ENCODE measurements around the gene GBX1. TPM values are rescaled to one million over a fixed set of nuclear protein-coding genes. Genes with fewer than 3 reads are reported as not detected.

GBX1 gene
- total and polyA plus RNA-seq, 2 of the 4 experiments (the other 2 are of a cell fraction), result not detected

GRCh38 chr7:151135866-151136843 is 31.3 kb downstream of the GBX1 start:
- WGBS, 2 experiments (ENCODE audit: extremely low coverage in 2 of 2, insufficient read length in 1 of 2), result 91% methylated on average over 16 of the region's 33 CpGs; no CpG with 5 or more reads in 1 of the 2 experiments
- Histone ChIP-seq H4K91ac (ENCODE audit: insufficient read depth, low read depth, low read length) (no peak overlapping the region), H3K9me3 (ENCODE audit: control insufficient read depth, insufficient read depth, low read length) (no peaks in the 10 kb centered on the region), H3K4ac (ENCODE audit: low read depth, low read length) (no peak overlapping the region), H2BK5ac (ENCODE audit: low read depth, low read length, poor library complexity, severe bottlenecking) (no peak overlapping the region), H3K23ac (ENCODE audit: low read depth, low read length) (no peak overlapping the region), H3K18ac (ENCODE audit: low read depth, low read length) (no peak overlapping the region), H4K5ac (ENCODE audit: low read depth, low read length) (no peak overlapping the region), H3K4me3 (ENCODE audit: insufficient read depth, low read depth, low read length) (no peak overlapping the region), H2BK20ac (ENCODE audit: low read depth, low read length) (no peak overlapping the region), H3K4me1 (ENCODE audit: control insufficient read depth, insufficient read depth, low read length) (no peaks in the 10 kb centered on the region), H3K79me1 (ENCODE audit: low read depth in 1 of 2, low read length in 2 of 2) (peaks cover 0 to 4% of the 10 kb centered on the region in 2 experiments; a peak in 2 of 4 replicates), H3K14ac (replicated peaks; ENCODE audit: low read depth, low read length) (no peak overlapping the region), H3K9ac (ENCODE audit: low read depth, low read length) (no peak overlapping the region), H2BK15ac (ENCODE audit: low read depth, low read length) (no peak overlapping the region), H2BK120ac (ENCODE audit: low read depth, low read length) (no peak overlapping the region), H3K9me1 (ENCODE audit: insufficient read depth, low read length) (no peaks in the 10 kb centered on the region; the same call in 1 of the 2 replicates), H2AK5ac (ENCODE audit: low read depth, low read length) (no peak overlapping the region), H3K27ac (ENCODE audit: insufficient read depth, low read length) (no peak overlapping the region), H4K8ac (ENCODE audit: low read depth in 2 of 2, low read length in 2 of 2) (no peak overlapping the region), H3K27me3 (ENCODE audit: control insufficient read depth, insufficient read depth, low read length) (no peaks in the 10 kb centered on the region), H2AFZ (replicated peaks; ENCODE audit: low read length, poor library complexity) (no peak overlapping the region), H3K56ac (ENCODE audit: extremely low read depth, insufficient read depth, low read length) (no peak overlapping the region), H4K20me1 (ENCODE audit: insufficient read depth, low read length) (peaks cover 3% of the 10 kb centered on the region; the same call in 1 of the 2 replicates), H3K4me2 (ENCODE audit: low read depth, low read length) (no peak overlapping the region), H3K36me3 (ENCODE audit: control insufficient read depth, insufficient read depth, low read length) (peaks cover 77% of the 10 kb centered on the region), H2AK9ac (replicated peaks; ENCODE audit: low read depth, low read length, poor library complexity) (no peak overlapping the region)
- DNase-seq (no peak), ATAC-seq (ENCODE audit: low read depth) (no peak)
- in situ Hi-C loops (cut with MboI; ENCODE audit: low sequenced_read_pairs) (no loop called here), intact Hi-C loops (cut with micrococcal nuclease) (no loop called here), dilution Hi-C loops (cut with HindIII; ENCODE audit: low sequenced_read_pairs, unreplicated experiment) (no loop called here)
- CTCF ChIA-PET, result interaction anchor here (0.5 kb wide), 1 partner anchor 27 kb away, joined by 3 read pairs; no protein-coding TSS in a partner anchor
- POLR2A ChIA-PET (ENCODE audit: unreplicated experiment), result no interaction called here
- no TSS peak for BruUV-seq (replicated peaks)
- TF ChIP-seq SMC3 (IDR thresholded peaks at IDR 0.05; ENCODE audit: low read depth, low read length) (no peak), NFE2L2 (IDR thresholded peaks at IDR 0.05; ENCODE audit: low read depth, low read length) (no peak), RAD21 (IDR thresholded peaks at IDR 0.05; ENCODE audit: low read length) (no peak), RFX5 (IDR thresholded peaks at IDR 0.05; ENCODE audit: low read depth, low read length) (no peak), CEBPB (IDR thresholded peaks at IDR 0.05; ENCODE audit: low read depth, low read length) (no peak), MXI1 (IDR thresholded peaks at IDR 0.05; ENCODE audit: borderline replicate concordance, low read depth, low read length) (no peak), MAZ (IDR thresholded peaks at IDR 0.05; ENCODE audit: borderline replicate concordance, low read depth, low read length) (no peak), MAFK (IDR thresholded peaks at IDR 0.05; ENCODE audit: low read depth, low read length) (no peak), CTCF (conservative IDR thresholded peaks at IDR 0.05; ENCODE audit: low read depth, low read length) (no peak), CHD1 (IDR thresholded peaks at IDR 0.05; ENCODE audit: low read depth, low read length) (no peak), ELK1 (IDR thresholded peaks at IDR 0.05; ENCODE audit: borderline replicate concordance, low read depth, low read length) (no peak), RCOR1 (IDR thresholded peaks at IDR 0.05; ENCODE audit: insufficient replicate concordance, low read length) (no peak), BHLHE40 (IDR thresholded peaks at IDR 0.05; ENCODE audit: low read depth, low read length) (no peak), FOS (IDR thresholded peaks at IDR 0.05; ENCODE audit: low read depth, low read length) (no peak)
